NCI-H2107 (cell line): ENCODE results near the gene ST3GAL2.
"Not testable (repeated sequence)": the region's sequence is repeated elsewhere in the genome, so short reads cannot be mapped to it uniquely, and the experiment has no call there.

Experiments
- DNase-seq: peaks from one replicate; lab custom pipeline; 2025; lab: John Stamatoyannopoulos, UW

The ST3GAL2 gene

GRCh38 chr16:70386289-70386986, 52.5 kb downstream of the ST3GAL2 start:
- DNase-seq, result not testable (repeated sequence)

- DNase-seq, result no peak
Measured at GRCh38 chr16:70383421-70383960, 55.4 kb downstream of the ST3GAL2 start.

GRCh38 chr16:70381604-70382342, 57.1 kb downstream of the ST3GAL2 start:
- DNase-seq, result no peak

- DNase-seq, result peak; percentile 95
Measured at GRCh38 chr16:70380919-70381603, 57.8 kb downstream of the ST3GAL2 start.

- DNase-seq, result peak; percentile 55
Measured at GRCh38 chr16:70380248-70380918, 58.5 kb downstream of the ST3GAL2 start.

GRCh38 chr16:70378869-70379493, 59.9 kb downstream of the ST3GAL2 start:
- DNase-seq, result no peak

- DNase-seq, result no peak
Measured at GRCh38 chr16:70377782-70378181, 61.1 kb downstream of the ST3GAL2 start.

GRCh38 chr16:70375636-70376611, 63.0 kb downstream of the ST3GAL2 start:
- DNase-seq, result no peak

GRCh38 chr16:70374213-70374612, 64.7 kb downstream of the ST3GAL2 start:
- DNase-seq, result no peak

- DNase-seq, result no peak
Measured at GRCh38 chr16:70372921-70373728, 65.8 kb downstream of the ST3GAL2 start.

- DNase-seq, result no peak
Measured at GRCh38 chr16:70370924-70371323, 68.0 kb downstream of the ST3GAL2 start.

GRCh38 chr16:70370145-70370544, 68.8 kb downstream of the ST3GAL2 start:
- DNase-seq, result not testable (repeated sequence)

- no peak for DNase-seq
Measured at GRCh38 chr16:70364399-70364798, 74.5 kb downstream of the ST3GAL2 start.

GRCh38 chr16:70359552-70359951, 79.3 kb downstream of the ST3GAL2 start:
- DNase-seq, result no peak

GRCh38 chr16:70349783-70350182, 89.1 kb downstream of the ST3GAL2 start:
- DNase-seq, result no peak

GRCh38 chr16:70348991-70349390, 89.9 kb downstream of the ST3GAL2 start:
- no peak for DNase-seq

GRCh38 chr16:70345840-70346239, 93.1 kb downstream of the ST3GAL2 start:
- DNase-seq, result no peak

GRCh38 chr16:70342016-70342415, 96.9 kb downstream of the ST3GAL2 start:
- no peak for DNase-seq

- no peak for DNase-seq
Measured at GRCh38 chr16:70341600-70341999, 97.3 kb downstream of the ST3GAL2 start.

GRCh38 chr16:70337814-70338213, 101.1 kb downstream of the ST3GAL2 start:
- no peak for DNase-seq
